B cell (primary cell): ENCODE results near the gene TRERF1.

Experiments
- CTCF ChIP-seq: fragments of 200-600 bp; IDR thresholded peaks from one replicate; pipeline ENCODE4 v1.8.0; 2022; ENCODE audit warnings: antibody characterized with exemption, mild to moderate bottlenecking
- EZH2 ChIP-seq: IDR thresholded peaks from 2 replicates; pipeline ENCODE4 v1.6.1; 2012; ENCODE audit warnings: borderline replicate concordance, low read depth, mild to moderate bottlenecking, moderate library complexity, low read length; ENCODE audit not compliant: insufficient read depth, poor library complexity, severe bottlenecking

GRCh38 chr6:42340511-42340910, 111.2 kb downstream of the TRERF1 start:
- no peak for TF ChIP-seq CTCF
- TF ChIP-seq EZH2, result no peak
